SK-N-MC (cell line): ENCODE data around the gene BPIFB2.

Source experiments
- DNase-seq: peaks from one replicate; pipeline ENCODE4 v3.0.0-alpha.2; 2011; ENCODE audit warnings: low read depth, low spot score
- H3K27ac ChIP-seq: fragments of 200-600 bp; sonication (generic); 2 replicates; pipeline ENCODE4 v1.5.1; 2016; ENCODE audit warnings: mixed run types
- H3K36me3 ChIP-seq: fragments of 200-600 bp; sonication (generic); 2 replicates; pipeline ENCODE4 v1.6.1; 2017; ENCODE audit warnings: antibody characterized with exemption, low read length, mixed read lengths; ENCODE audit not compliant: insufficient read depth
- H3K4me3 ChIP-seq: fragments of 200-600 bp; sonication (generic); 2 replicates; pipeline ENCODE4 v1.5.1; 2016
- H3K9ac ChIP-seq: fragments of 200-600 bp; sonication (generic); 2 replicates; pipeline ENCODE4 v1.8.0; 2017; ENCODE audit warnings: mixed run types, mixed read lengths; ENCODE audit not compliant: insufficient read length
- H3K9me3 ChIP-seq: fragments of 200-600 bp; sonication (generic); 2 replicates; pipeline ENCODE4 v1.6.1; 2017; ENCODE audit warnings: low read depth, mild to moderate bottlenecking, antibody characterized with exemption, low read length, moderate library complexity, mixed read lengths
- EZH2 ChIP-seq: fragments of 200-600 bp; sonication (generic); IDR thresholded peaks from one replicate; pipeline ENCODE4 v1.6.1; 2017; ENCODE audit warnings: antibody characterized with exemption
- FOXP2 ChIP-seq: optimal IDR thresholded peaks from 2 replicates; pipeline ENCODE3; 2011; ENCODE audit warnings: mild to moderate bottlenecking, moderate library complexity; ENCODE audit not compliant: insufficient read depth; ENCODE audit errors: extremely low read length, control extremely low read depth
- POLR2AphosphoS5 ChIP-seq: IDR thresholded peaks from 2 replicates; pipeline ENCODE4 v1.6.1; 2012; ENCODE audit warnings: mild to moderate bottlenecking, low read depth, low read length, borderline replicate concordance

The BPIFB2 gene

GRCh38 chr20:33015700-33016580 lies 8.4 kb downstream of the BPIFB2 start:
- no peak for DNase-seq
- H3K36me3 ChIP-seq = no peaks in the 10 kb centered on the region
- no peak overlapping the region for H3K4me3 ChIP-seq
- TF ChIP-seq POLR2AphosphoS5 (no peak), EZH2 (no peak), FOXP2 (no peak)
- H3K9me3 ChIP-seq = no peaks in the 10 kb centered on the region
- no peak overlapping the region for H3K27ac ChIP-seq
- no peak overlapping the region for H3K9ac ChIP-seq

GRCh38 chr20:33016581-33017109 lies 9.1 kb downstream of the BPIFB2 start:
- TF ChIP-seq EZH2 = no peak
- TF ChIP-seq FOXP2 = no peak
- TF ChIP-seq POLR2AphosphoS5 = no peak

GRCh38 chr20:33017542-33017941 lies 10.0 kb downstream of the BPIFB2 start:
- no peak for DNase-seq
- Histone ChIP-seq H3K9ac (no peak overlapping the region), H3K27ac (no peak overlapping the region), H3K36me3 (no peaks in the 10 kb centered on the region), H3K9me3 (no peaks in the 10 kb centered on the region), H3K4me3 (no peak overlapping the region)
- TF ChIP-seq POLR2AphosphoS5 (no peak), EZH2 (no peak), FOXP2 (no peak)

More at GRCh38 chr20:33016581-33017109, 9.1 kb downstream of the BPIFB2 start:
- H3K27ac ChIP-seq = no peak overlapping the region
- no peaks in the 10 kb centered on the region for H3K9me3 ChIP-seq
- no peaks in the 10 kb centered on the region for H3K36me3 ChIP-seq
- H3K9ac ChIP-seq = no peak overlapping the region
- no peak for DNase-seq
- no peak overlapping the region for H3K4me3 ChIP-seq

GRCh38 chr20:33018169-33018931 lies 10.8 kb downstream of the BPIFB2 start:
- no peak for DNase-seq
- H3K4me3 ChIP-seq = no peak overlapping the region
- H3K9me3 ChIP-seq = no peaks in the 10 kb centered on the region
- TF ChIP-seq FOXP2 (no peak), EZH2 (no peak), POLR2AphosphoS5 (no peak)
- H3K9ac ChIP-seq = no peak overlapping the region
- no peaks in the 10 kb centered on the region for H3K36me3 ChIP-seq
- H3K27ac ChIP-seq = no peak overlapping the region

GRCh38 chr20:33019465-33020277 lies 12.2 kb downstream of the BPIFB2 start:
- DNase-seq = no peak
- H3K9me3 ChIP-seq = no peaks in the 10 kb centered on the region
- H3K9ac ChIP-seq = no peak overlapping the region
- H3K36me3 ChIP-seq = no peaks in the 10 kb centered on the region
- H3K27ac ChIP-seq = no peak overlapping the region
- TF ChIP-seq EZH2 (no peak), POLR2AphosphoS5 (no peak), FOXP2 (no peak)
- no peak overlapping the region for H3K4me3 ChIP-seq

- no peaks in the 10 kb centered on the region for H3K36me3 ChIP-seq
- TF ChIP-seq POLR2AphosphoS5 = no peak
- no peak for TF ChIP-seq EZH2
- no peak for TF ChIP-seq FOXP2
- DNase-seq = no peak
- H3K9me3 ChIP-seq = no peaks in the 10 kb centered on the region
- H3K4me3 ChIP-seq = no peak overlapping the region
- no peak overlapping the region for H3K27ac ChIP-seq
- H3K9ac ChIP-seq = no peak overlapping the region
Observed at GRCh38 chr20:33020278-33021161, 13.0 kb downstream of the BPIFB2 start.

GRCh38 chr20:33021879-33022278 lies 14.4 kb downstream of the BPIFB2 start:
- no peak for DNase-seq
- TF ChIP-seq POLR2AphosphoS5 (no peak), FOXP2 (no peak), EZH2 (no peak)
- Histone ChIP-seq H3K36me3 (no peaks in the 10 kb centered on the region), H3K9ac (no peak overlapping the region), H3K27ac (no peak overlapping the region), H3K4me3 (no peak overlapping the region), H3K9me3 (no peaks in the 10 kb centered on the region)
